Measurements from ENCODE around the gene TPRA1. TPM values are rescaled to one million over a fixed set of nuclear protein-coding genes. Genes with fewer than 3 reads are reported as not detected.

TPRA1 gene
- total and polyA plus RNA-seq, 2 of the 4 experiments (the other 2 are of a cell fraction): 17.9 to 40.1 TPM

DNA sequence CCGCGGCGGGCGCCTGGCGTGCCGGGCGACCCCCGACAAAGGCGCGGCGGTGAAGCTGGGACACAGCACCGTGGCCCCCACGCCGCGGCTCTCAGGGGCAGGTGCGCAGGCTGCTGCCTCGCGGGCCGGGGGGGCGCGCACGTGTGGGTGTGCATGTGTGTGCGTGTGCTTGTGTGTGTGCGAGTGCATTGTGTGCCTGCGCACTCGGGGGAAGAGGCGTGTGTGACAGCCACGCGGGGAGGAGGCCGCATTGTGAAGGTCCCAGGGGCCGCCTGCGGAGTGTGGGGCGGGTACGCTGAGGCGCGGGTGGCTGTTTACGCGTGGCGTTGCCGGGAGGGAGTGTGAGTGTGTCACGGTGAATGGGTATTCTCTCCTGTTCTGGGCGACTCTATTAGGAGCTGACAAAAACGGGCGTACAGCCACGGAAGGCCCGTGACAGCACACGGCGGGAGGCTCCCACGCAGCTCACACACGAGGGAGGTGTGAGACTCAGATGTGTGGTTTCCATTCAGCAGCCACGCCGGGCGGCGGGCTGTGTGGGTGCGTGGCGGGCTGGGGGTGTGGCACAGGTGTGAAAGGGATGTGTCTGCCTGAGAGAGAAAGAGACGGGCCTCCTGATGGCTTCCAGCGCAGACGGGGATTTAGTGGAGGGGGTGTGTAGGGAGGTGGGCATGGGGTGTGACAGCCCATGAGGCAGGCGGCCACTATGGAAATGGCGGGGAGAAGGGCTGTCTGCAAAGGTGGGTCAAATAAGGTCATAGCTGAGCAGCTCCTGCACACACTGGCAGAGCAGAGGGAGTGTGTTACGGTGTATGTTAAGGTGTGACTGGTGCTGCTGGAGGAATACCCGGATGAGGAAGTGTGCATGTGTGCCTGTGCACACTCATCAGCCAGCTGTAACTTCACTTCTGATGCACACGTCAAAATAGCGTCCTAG is 39.2 kb upstream of the TPRA1 start (continued):
- TF ChIP-seq, protein P1, sequence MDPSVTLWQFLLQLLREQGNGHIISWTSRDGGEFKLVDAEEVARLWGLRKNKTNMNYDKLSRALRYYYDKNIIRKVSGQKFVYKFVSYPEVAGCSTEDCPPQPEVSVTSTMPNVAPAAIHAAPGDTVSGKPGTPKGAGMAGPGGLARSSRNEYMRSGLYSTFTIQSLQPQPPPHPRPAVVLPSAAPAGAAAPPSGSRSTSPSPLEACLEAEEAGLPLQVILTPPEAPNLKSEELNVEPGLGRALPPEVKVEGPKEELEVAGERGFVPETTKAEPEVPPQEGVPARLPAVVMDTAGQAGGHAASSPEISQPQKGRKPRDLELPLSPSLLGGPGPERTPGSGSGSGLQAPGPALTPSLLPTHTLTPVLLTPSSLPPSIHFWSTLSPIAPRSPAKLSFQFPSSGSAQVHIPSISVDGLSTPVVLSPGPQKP (IDR thresholded peaks at IDR 0.05; ENCODE audit: borderline replicate concordance, low read depth, low read length): no peak
- TF ChIP-seq RAD21 (IDR thresholded peaks at IDR 0.05; ENCODE audit: low read length) (no peak), BHLHE40 (IDR thresholded peaks at IDR 0.05; ENCODE audit: low read depth, low read length) (no peak)
- TF ChIP-seq, protein P2, sequence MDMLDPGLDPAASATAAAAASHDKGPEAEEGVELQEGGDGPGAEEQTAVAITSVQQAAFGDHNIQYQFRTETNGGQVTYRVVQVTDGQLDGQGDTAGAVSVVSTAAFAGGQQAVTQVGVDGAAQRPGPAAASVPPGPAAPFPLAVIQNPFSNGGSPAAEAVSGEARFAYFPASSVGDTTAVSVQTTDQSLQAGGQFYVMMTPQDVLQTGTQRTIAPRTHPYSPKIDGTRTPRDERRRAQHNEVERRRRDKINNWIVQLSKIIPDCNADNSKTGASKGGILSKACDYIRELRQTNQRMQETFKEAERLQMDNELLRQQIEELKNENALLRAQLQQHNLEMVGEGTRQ (IDR thresholded peaks at IDR 0.05; ENCODE audit: low read depth, low read length): no peak
